Mesangial cell (primary cell): ENCODE results near the gene SRRD. TPM values are rescaled to one million over a fixed set of nuclear protein-coding genes. Genes with fewer than 3 reads are reported as not detected.

ENCODE experiments used
- total RNA-seq: library from RNA; depleted of rRNA; stranded (reverse); fragments of >200 nt; gene quantifications from 2 replicates; pipeline ENCODE4 v1.2.3, GENCODE V29; 2015

Gene SRRD
- total RNA-seq = 11.0 and 20.2 TPM in 2 replicates

GRCh38 chr22:26483439-26484359 lies at the start of gene SRRD, which contains the start of gene HPS4:
Gene SRRD (plus strand): TSS chr22:26483877. CDS start chr22:26483891, 14 bp downstream.
Gene HPS4 (minus strand): TSS chr22:26483783. CDS start chr22:26481762, 2,021 bp downstream.

GRCh38 chr22:26512149-26512793 lies 28.6 kb downstream of the SRRD start, which contains the start of gene TFIP11:
Gene TFIP11 (minus strand): TSS chr22:26512473. CDS start chr22:26510272, 2,201 bp downstream.

Other genes with a start within 250 kb of the SRRD start
- gene ASPHD2, start 54.6 kb upstream of the SRRD start, total RNA-seq = 4.3 and 6.5 TPM in 2 replicates
- 28.4 and 28.7 TPM in 2 replicates for gene HPS4, start 94 bp upstream of the SRRD start, total RNA-seq
- gene TFIP11, start 28.6 kb downstream of the SRRD start, total RNA-seq = 18.3 and 21.7 TPM in 2 replicates
- 21.9 and 26.2 TPM in 2 replicates for gene TPST2, start 106.3 kb downstream of the SRRD start, total RNA-seq
- not detected in 2 replicates for gene CRYBB1, start 134.2 kb downstream of the SRRD start, total RNA-seq
- gene CRYBA4, start 138.1 kb downstream of the SRRD start, total RNA-seq = not detected in 2 replicates
- under 0.01 and 2.3 TPM in 2 replicates for gene MIAT, start 173.7 kb downstream of the SRRD start, total RNA-seq